ENCODE results near the gene PLSCR3.

The PLSCR3 gene

GRCh38 chr17:7346761-7347614, 47.3 kb downstream of the PLSCR3 start:
- no peak for DNase-seq

- no peak for DNase-seq
These were observed 51.1 kb downstream of the PLSCR3 start for GRCh38 chr17:7343250-7343649.

- no peak for DNase-seq
These were observed 52.5 kb downstream of the PLSCR3 start for GRCh38 chr17:7341842-7342241.

GRCh38 chr17:7340179-7340578, 54.1 kb downstream of the PLSCR3 start:
- DNase-seq: no peak

Measured in midbrain (tissue), 1 donor.